IPS-11a (cell line): Measurements from ENCODE around the gene GIMD1.
"Not testable (repeated sequence)": the region's sequence is repeated elsewhere in the genome, so short reads cannot be mapped to it uniquely, and the experiment has no call there.

Experiments used
- H3K4me3 ChIP-seq: one replicate; pipeline ENCODE4 v1.5.1; 2013; ENCODE audit warnings: low read depth, low read length, control low read depth

GIMD1 gene

DNA sequence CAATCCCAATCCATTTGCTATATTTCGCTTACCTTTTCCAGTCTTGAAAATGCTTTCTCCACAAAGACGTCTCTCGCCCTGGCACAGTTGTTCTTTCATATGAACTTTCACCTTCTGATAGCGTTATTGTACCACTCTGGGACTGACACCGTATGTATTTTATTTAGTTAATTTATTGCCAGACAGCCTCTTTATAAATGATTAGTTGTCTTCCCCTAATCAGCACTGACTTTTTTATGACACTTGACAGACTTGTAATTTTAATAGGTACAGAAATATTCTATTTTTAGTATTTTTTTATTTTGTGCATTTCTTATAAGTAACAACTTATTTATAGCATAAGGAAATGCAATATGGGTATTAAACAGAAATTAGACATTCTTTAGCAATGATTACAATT, at the start of gene GIMD1:
GIMD1 (minus strand) TSS at position 101 of the 400 bp plus-strand sequence. CDS start 1,343 bp downstream, outside the sequence.
- H3K4me3 ChIP-seq, result no peak within 1 kb of the TSS

DNA sequence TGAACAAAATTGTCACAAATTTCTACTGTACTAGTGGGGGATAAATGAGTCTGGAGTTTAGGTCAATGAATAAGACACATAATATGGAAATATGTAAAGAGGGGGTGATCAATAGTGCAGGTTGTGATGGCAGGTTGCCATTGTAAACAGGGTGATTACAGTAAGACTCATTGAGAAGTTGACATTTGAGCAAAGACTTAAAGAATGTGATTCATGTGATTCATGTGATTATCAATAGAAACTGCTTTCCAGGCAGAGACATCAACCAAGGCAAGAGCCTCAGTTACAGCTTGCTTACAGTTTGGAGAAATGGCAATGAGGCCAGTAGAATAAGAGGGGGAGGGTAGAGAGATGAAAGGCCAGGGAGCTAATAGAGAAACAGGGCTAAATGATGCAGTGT, 45.8 kb upstream of the GIMD1 start:
- H3K4me3 ChIP-seq, result no peak overlapping the region

DNA sequence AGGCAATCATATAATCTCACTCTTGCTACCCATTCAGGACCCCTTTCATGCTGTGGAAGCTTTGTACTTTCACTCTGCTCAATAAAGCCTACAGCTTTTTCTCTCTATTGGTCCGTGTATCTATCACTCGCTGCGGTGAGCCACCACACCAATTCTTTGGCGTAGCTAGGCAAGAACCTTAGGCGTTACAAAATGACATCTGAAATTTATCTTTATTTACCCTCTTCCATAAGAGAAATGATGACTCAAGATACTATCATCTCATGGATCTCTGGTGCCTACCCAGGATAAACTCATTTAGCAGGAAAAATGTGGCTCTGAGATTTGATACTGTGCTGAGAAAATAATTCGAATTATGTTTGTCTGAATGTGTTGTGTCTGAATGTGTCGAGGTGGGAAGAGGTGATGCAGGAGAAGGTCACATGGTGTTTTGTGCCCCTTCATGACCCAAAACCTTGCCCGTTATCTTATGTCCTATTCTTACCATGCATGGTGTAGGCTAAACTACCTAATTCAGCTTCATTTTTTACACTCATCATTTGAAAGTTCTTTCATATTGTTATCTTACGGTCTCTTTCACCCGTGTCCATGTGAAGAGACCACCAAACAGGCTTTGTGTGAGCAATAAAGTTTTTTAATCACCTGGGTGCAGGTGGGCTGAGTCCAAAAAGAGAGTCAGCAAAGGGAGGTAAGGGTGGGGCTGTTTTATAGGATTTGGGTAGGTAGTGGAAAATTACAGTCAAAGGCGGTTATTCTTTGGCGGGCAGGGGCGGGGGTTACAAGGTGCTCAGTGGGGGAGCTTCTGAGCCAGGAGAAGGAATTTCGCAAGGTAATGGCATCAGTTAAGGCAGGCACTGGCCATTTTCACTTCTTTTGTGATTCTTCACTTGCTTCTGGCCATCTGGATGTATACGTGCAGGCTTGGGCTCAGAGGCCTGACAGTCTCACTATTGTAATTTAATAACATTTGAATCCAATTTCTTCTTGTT, 41.6 kb upstream of the GIMD1 start:
- no peak overlapping the region for H3K4me3 ChIP-seq

DNA sequence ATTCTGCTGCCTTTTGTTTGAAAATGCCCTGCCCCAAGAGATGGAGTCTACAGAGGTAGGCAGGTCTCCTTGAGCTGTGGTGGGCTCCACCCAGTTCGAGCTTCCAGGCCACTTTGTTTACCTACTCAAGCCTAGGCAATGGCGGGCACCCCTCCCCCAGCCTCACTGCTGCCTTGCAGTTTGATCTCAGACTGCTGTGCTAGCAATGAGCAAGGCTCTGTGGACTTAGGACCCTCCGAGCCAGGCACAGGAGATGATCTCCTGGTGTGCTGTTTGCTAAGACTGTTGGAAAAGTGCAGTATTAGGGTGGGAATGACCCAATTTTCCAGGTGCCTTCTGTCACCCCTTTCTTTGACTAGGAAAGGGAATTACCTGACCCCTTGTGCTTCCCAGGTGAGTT, 39.4 kb upstream of the GIMD1 start:
- H3K4me3 ChIP-seq, result not testable (repeated sequence)

DNA sequence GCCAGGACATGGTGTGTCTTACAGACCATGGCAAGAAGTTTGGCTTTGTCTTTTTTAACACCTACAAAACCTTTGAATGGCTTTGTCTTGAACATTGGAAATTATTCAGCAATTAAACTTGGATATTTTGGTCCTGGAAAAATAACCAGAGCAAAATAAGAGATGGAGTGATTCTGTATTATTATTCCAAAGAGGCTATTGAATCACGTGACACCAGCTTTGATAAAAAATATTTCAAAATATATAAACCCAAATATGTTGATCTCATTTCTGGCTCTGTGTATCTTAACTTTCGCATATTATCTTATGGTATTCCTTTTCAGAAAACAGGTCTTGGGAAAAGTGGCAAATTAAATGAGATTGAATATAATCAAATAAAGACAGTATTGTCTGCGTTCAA, 32.6 kb upstream of the GIMD1 start:
- H3K4me3 ChIP-seq, result no peak overlapping the region

DNA sequence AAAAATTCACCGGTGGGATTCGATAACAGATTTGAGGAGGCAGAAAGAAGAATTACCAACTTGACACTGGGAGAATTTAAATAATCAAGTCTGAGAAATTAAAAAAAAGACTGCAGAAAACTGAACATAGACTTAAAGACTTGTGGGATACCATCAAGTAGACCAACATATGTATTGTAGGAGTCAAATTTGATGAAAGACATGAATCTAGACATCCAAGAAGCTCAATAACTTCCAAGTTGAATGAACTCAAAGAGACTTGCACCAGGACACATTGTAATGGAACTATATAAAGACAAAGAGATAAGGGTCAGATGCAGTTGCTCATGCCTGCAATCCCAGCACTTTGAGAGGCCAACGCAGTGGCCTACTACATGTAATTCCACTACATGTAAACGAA, 30.3 kb upstream of the GIMD1 start:
- not testable (repeated sequence) for H3K4me3 ChIP-seq

DNA sequence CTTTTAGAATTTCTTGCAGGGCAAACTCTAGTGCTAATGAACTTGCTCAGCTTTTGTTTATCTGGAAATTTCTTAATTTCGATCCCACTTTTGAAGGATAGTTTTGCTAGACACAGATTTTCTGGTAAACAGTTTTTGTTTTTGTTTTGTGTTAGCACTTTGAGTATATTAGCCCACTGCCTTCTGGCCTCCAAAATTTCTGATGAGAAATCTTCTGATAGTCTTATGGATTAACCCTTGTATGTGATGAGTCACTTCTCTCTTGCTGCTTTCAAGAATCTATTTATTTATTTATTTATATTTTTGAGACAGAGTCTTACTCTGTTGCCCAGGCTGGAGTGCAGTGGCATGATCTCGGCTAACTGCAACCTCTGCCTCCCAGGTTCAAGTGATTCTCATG, 27.0 kb upstream of the GIMD1 start:
- H3K4me3 ChIP-seq, result no peak overlapping the region

DNA sequence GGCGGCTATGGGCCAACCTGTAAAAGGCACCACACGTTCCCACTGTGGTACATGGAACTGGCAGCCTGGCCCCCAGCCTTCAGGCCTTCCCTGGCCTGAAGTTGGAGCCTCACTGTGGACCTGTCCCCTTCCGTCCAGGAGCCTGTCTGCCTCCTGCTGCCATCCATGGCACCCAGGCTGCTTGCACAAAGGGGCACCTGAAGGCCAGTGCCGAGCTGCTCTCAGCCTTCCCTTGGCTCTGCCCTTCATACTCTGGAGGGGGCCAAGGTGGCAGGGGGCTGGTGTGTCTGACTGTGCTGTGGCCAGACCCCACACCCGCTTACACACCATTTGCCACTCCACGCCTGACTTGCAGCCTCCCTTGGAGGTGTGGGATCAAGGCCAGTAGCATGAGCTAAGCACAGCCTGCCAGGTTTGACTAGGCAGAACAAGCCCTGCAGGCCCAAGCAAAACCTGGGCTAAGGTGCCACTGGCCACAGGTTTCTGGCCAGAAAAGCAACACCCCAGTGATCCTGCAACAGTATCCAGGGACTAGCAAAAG, 17.3 kb upstream of the GIMD1 start:
- no peak overlapping the region for H3K4me3 ChIP-seq

DNA sequence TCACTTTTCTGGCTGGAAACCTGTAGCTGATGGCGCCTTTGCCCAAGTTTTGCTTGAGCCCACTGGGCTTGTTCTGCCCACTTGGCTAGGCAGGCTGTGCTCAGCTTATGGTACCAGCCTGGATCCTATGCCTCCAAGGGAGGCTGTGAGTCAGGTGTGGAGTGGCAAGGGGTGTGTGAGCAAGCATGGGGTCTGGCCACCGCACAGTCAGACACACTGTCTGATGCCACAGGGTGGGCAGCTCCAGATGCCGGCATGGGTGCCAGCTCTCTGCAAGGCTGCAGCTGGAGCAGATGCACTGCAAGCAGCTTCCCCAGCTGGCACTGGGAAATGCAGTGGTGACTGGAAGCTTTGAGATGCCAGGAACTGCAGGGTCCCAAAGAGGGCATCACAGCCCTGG, 16.3 kb upstream of the GIMD1 start:
- no peak overlapping the region for H3K4me3 ChIP-seq

DNA sequence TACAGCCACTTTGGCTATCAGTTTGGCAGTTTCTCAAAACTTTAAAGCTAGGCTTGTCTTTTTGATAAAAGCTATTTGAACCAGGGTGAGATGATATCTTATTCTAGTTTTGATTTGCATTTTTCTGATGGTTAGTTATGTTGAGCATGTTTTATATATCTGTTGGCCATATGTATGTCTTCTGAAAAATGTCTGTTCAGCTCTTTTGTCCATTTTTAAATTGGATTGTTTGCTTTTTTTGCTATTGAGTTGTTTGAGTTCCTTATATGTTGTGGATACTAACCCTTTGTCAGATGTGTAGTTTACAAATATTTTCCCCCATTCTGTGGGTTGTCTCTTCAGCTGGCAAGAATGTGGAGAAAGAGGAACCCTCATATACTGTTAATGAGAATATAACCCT, 11.6 kb upstream of the GIMD1 start:
- no peak overlapping the region for H3K4me3 ChIP-seq

DNA sequence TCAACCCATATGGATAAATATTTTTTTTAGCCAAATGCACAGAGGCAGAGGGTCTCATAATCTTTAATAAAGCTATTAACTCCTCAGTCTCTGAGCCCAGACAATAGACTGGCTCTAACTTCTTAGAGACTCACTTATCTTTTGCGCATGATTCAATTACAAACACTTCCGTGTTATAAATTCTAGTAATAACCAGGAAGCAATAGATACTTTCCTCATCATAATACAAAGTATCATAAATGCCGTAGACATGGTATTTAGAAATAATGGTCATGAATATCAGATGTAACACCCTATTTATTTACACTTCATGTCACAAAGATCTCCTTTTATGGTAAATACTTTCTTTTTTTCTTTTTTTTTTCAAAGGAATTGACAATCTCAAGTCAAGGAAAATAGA, 4.4 kb upstream of the GIMD1 start:
- no peak overlapping the region for H3K4me3 ChIP-seq

DNA sequence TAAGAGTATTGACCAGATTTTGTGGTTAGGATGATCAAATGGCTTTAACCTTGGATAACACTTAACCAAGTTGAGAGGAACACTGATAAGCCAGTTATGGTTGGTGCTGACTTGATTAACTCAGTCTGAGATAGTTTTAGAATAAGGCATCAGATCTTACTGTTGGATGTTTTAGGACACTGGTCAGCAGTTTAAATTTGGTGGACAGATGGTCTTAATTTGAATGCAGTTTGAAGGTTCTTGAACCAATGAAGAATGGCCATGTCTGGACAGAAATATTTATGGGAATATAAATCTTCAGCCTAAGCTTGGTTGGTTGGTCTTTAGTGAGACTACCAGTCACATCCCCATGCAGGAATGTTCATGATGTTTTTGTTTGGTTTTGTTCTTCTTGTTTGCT, 2.6 kb upstream of the GIMD1 start:
- no peak overlapping the region for H3K4me3 ChIP-seq

DNA sequence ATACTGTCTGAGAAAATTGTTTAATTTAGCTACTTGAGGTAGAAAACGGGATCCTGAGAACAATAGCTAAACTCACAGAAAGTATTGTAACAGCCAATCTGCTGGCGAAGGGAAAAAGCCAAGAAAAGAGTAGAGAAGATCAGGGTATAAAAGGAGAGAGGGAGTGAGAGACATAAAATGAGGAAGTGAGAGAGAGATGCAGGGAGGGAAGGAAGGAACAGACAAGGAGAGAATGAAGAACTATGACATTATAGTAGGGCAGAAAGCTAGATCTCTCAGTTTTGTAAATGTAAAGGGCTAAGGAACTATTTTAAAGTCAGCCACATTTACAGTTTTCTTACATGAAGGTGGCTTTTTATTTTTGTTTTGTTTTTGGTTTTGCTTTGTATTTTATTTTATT, 1.6 kb upstream of the GIMD1 start:
- H3K4me3 ChIP-seq, result no peak overlapping the region

DNA sequence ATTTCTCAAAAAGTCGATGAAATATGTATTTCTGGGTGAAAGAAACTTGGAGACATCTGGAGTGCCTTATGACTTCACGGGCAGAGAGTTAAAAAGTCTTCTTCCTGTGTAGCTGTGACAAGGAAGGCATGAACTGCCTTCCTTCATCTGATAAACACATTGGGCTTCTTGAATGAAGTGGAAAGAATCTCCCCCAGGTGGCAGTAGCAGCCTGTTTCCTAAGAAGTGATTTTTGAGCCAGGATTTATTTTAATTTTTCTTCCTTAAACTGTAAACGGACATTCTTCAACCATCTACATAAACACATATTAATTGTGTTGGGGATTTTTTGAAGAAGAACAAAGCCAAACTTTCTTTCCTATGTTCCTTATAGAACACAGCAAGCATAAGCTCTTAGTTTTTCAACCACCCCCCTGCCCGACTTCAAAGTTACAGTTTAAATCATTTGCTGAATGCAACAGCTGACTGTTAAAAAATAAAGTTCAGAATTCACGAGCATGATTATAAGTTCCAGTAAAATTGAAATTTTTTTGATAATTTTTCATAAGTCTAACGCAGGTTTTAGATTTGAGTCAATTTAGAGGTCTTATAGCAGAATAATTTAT, 980 bp upstream of the GIMD1 start:
- H3K4me3 ChIP-seq, result no peak overlapping the region

DNA sequence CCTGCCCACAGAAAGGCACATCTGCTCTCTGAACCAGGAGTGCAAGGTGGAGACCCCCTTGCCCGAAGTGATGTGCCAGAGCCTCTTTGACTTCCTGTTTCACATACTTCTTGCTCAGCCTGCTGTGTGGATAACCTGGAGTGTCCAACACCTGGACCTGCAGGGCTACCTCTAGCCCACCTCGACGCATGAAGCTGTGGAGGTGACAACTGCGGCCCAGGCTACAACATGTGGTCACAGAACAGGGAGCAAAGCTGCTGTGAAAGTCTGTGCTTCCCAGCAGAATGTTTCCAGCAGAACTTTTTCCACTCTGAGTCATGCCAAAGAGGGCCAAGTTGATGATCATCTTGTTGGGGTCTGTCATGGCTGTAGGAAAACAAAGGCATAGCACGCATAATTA, 1.5 kb downstream of the GIMD1 start:
- H3K4me3 ChIP-seq, result no peak overlapping the region

DNA sequence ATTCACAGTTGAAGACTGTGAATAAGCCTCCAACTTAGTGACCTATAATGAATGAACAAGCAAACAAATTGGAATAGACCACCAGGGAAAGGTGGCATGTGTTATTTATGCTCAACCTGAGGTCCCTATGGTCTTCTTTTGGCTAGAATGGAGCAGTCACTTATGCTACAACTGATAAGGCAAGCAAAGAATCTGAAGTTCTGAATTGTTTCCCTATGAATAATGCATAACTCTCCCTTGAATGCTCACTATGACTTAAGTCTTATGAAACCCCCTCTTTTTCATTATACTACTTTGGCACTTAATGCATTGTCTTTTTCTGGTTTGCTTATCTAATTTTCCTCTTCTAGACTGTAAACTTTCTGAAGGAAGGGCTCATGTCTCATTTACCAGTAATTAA, 2.6 kb downstream of the GIMD1 start:
- no peak overlapping the region for H3K4me3 ChIP-seq

DNA sequence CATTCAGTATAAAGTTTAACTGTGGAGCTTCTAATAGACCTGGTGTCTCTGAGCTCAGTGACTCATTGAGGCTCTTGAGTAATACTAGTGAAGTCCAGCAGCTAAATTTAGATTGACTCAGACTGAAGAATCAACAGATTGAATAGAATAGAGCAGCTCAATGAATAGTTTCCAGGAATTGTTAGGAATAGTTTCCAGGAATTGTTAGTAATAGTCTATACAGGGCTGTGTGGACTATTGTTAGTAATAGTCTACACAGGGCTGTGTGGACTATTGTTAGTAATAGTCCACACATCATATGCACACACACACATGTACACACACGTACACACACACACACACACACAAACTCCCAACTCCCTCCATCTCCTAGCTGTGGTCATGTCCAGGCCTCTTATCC, 3.0 kb downstream of the GIMD1 start:
- H3K4me3 ChIP-seq, result no peak overlapping the region

DNA sequence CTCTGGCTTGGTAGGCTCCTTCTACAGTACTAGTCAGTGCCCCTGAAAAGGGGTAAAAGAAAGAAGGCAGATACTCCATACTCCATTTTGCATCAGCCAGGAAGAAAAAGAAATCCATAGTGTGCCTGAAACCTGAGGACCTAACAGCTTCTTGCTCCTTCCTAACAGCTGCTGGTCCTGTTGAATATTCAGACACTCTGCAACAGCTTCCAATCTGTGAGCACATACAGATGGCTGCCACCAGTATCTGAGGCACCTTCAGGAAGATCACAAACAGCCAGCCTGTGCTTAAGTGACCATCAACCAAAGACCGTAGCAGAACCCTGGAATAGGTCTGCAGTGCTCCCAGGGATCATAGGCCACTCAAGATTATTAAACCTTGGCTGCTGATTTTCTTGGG, 4.3 kb downstream of the GIMD1 start:
- no peak overlapping the region for H3K4me3 ChIP-seq

DNA sequence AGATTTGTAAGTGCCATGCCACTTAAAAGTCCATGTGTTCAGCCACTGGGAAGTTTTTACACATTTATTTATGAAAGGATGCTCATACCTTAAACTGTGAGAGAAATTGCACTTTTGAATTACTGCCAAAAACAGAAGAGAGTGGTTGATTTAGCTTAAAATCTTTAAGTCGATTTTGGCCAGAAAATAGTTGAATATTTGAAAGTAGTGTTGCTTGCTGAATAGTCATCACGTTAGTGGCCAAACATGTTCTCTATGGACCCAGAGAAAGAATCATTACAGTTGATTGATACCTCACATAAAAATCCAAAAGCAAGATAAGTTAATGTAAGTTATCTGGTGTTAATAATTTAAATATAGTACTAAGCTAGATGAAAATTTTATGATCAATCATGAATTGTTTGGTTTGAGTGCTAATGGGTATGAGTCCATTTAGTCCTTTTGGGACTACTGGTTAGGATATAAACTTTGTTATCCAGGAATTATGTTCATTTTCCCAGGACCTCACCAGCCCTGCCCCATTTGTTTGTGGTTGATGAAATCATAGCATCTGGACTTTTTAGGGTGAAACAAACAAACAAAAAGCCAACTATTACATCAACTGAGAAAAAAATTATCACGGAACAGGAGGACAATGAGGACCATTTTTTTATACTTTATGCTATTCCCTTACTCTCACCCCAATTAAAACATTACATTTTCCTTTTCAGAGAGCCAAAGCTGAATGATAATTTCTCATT, 6.3 kb downstream of the GIMD1 start:
- H3K4me3 ChIP-seq, result no peak overlapping the region

DNA sequence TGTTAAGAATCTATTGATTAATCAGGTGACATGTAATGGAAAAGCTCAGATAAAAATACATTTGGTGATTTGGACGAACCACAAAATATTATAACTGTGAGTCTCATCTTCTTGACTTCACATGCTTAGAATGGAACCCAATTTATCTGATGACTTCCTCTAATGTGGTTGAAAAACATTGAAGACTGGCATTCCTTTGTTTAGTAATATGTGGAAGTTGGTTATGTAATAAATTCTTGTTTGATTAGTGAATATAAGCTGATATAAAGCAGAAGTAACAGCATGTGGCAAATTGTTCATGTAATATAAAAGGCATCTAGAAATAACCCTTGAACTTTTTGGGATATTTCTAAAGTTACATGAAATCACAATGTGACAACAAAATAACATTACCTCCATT, 9.7 kb downstream of the GIMD1 start:
- no peak overlapping the region for H3K4me3 ChIP-seq

DNA sequence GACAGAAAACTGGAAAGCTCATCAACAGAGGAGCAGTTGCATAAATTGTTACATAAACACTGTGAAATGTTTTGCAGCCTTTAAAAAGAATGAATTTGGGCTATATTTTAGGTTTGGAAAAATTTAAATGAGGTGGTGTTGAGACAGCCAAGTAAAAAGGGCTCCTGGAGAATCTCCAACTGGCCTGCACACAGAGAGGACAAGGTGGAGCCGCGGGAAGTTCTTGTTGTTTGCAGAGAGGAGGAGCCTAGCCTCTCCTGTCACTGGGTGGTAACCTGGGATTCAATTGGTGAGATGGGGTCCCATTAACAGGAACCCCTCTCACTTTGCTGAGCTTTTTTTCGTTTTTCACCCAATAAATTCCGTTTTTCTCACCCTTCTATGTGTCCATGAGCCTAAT, 13.4 kb downstream of the GIMD1 start:
- H3K4me3 ChIP-seq, result no peak overlapping the region
